ENCODE measurements around the gene CFAP46. TPM values are rescaled to one million over a fixed set of nuclear protein-coding genes. Genes with fewer than 3 reads are reported as not detected.

CFAP46 gene
- total RNA-seq, 1 experiment from 2014 or later, result 3.3 TPM

- TF ChIP-seq E2F5 (CRISPR knock-in tag; IDR thresholded peaks at IDR 0.05) (no peak), ETV6 (CRISPR knock-in tag; IDR thresholded peaks at IDR 0.05) (no peak), STAT6 (CRISPR knock-in tag; conservative IDR thresholded peaks at IDR 0.05; ENCODE audit: low read depth) (no peak), TEAD4 (CRISPR knock-in tag; IDR thresholded peaks at IDR 0.05) (no peak), ZSCAN18 (CRISPR knock-in tag; IDR thresholded peaks at IDR 0.05) (no peak), OVOL2 (CRISPR knock-in tag; IDR thresholded peaks at IDR 0.05; ENCODE audit: borderline replicate concordance) (no peak), NFYB (CRISPR knock-in tag; conservative IDR thresholded peaks at IDR 0.05; ENCODE audit: low read depth) (no peak)
Measured at GRCh38 chr10:132876131-132876860, 66.1 kb downstream of the CFAP46 start (continued).

GRCh38 chr10:132875435-132875834 lies 66.9 kb downstream of the CFAP46 start:
- DNase-seq (ENCODE audit: low spot score), result no peak
- ChIA-PET CTCF (no interaction called here), POLR2A (no interaction called here)
- no peak for ATAC-seq
- H3K4me1 Mint-ChIP-seq, result peaks cover 9% of the 10 kb centered on the region
- H3K27ac Mint-ChIP-seq, result no peak overlapping the region
- H3K36me3 Mint-ChIP-seq, result peaks cover 12% of the 10 kb centered on the region
- H3K4me3 Mint-ChIP-seq, result no peak overlapping the region
- no peaks in the 10 kb centered on the region for H3K27me3 Mint-ChIP-seq (ENCODE audit: low read depth)
- peaks cover 29% of the 10 kb centered on the region for H3K9me3 Mint-ChIP-seq
- TF ChIP-seq ERG (CRISPR knock-in tag; IDR thresholded peaks at IDR 0.05) (no peak), FOXP4 (CRISPR knock-in tag; IDR thresholded peaks at IDR 0.05) (no peak), GTF2I (CRISPR knock-in tag; conservative IDR thresholded peaks at IDR 0.05) (no peak), MXD4 (CRISPR knock-in tag; IDR thresholded peaks at IDR 0.05; ENCODE audit: borderline replicate concordance) (no peak), ESRRA (CRISPR knock-in tag; IDR thresholded peaks at IDR 0.05; ENCODE audit: borderline replicate concordance) (no peak), ZSCAN18 (CRISPR knock-in tag; IDR thresholded peaks at IDR 0.05) (no peak), AR (CRISPR knock-in tag; IDR thresholded peaks at IDR 0.05) (no peak), ZNF396 (CRISPR knock-in tag; IDR thresholded peaks at IDR 0.05; ENCODE audit: borderline replicate concordance) (no peak), EMX1 (CRISPR knock-in tag; IDR thresholded peaks at IDR 0.05) (no peak), ZNF317 (CRISPR knock-in tag; IDR thresholded peaks at IDR 0.05; ENCODE audit: borderline replicate concordance, low read depth) (no peak), PREB (CRISPR knock-in tag; IDR thresholded peaks at IDR 0.05; ENCODE audit: borderline replicate concordance) (no peak), PRRX2 (CRISPR knock-in tag; IDR thresholded peaks at IDR 0.05) (no peak), NR3C1 (CRISPR knock-in tag; conservative IDR thresholded peaks at IDR 0.05; ENCODE audit: low read depth) (no peak), ZNF232 (CRISPR knock-in tag; IDR thresholded peaks at IDR 0.05) (no peak)
